ENCODE results near the gene CDC26. TPM values are rescaled to one million over a fixed set of nuclear protein-coding genes. Genes with fewer than 3 reads are reported as not detected.

Gene CDC26
- total RNA-seq, 1 donor from 2014 or later: 27.0 TPM

DNA sequence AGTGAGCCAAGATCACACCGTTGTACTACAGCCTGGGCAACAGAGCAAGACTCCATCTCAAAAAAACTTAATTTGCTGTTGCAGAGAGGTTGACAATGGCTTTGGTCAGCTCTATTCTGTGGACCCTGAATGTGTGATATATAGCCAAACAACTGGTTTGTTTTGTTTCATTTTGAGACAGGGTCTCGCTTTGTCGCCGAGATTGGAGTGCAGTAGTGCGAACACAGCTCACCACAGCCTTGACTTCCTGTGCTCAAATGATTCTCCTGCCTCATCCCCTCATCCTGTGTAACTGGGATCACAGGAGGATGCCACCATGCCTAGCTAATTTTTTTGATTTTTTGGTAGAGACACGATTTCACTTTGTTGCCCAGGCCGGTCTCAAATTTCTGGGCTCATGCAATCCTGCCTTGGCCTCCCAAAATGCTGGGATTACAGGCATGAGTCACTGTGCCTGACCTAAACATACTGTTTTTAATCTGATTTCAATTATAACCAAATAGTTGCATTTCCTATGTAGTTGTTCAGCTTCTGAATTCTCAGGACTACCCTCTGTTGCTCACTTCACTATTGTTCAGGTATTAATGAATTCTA is 18.0 kb upstream of the CDC26 start:
- TF ChIP-seq, protein P1, sequence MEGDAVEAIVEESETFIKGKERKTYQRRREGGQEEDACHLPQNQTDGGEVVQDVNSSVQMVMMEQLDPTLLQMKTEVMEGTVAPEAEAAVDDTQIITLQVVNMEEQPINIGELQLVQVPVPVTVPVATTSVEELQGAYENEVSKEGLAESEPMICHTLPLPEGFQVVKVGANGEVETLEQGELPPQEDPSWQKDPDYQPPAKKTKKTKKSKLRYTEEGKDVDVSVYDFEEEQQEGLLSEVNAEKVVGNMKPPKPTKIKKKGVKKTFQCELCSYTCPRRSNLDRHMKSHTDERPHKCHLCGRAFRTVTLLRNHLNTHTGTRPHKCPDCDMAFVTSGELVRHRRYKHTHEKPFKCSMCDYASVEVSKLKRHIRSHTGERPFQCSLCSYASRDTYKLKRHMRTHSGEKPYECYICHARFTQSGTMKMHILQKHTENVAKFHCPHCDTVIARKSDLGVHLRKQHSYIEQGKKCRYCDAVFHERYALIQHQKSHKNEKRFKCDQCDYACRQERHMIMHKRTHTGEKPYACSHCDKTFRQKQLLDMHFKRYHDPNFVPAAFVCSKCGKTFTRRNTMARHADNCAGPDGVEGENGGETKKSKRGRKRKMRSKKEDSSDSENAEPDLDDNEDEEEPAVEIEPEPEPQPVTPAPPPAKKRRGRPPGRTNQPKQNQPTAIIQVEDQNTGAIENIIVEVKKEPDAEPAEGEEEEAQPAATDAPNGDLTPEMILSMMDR (IDR thresholded peaks at IDR 0.05; ENCODE audit: unreplicated experiment): no peak
- H3K4me3 Mint-ChIP-seq (ENCODE audit: unreplicated experiment): no peak overlapping the region
- DNase-seq (ENCODE audit: low spot score): no peak
- no peaks in the 10 kb centered on the region for H3K9me3 Mint-ChIP-seq (ENCODE audit: unreplicated experiment)
- H3K4me1 Mint-ChIP-seq (ENCODE audit: unreplicated experiment): no peaks in the 10 kb centered on the region
- H3K36me3 Mint-ChIP-seq (ENCODE audit: low read depth, unreplicated experiment): peaks cover 26% of the 10 kb centered on the region
- no peak overlapping the region for H3K27ac Mint-ChIP-seq (ENCODE audit: unreplicated experiment)
- H3K27me3 Mint-ChIP-seq (ENCODE audit: unreplicated experiment): no peaks in the 10 kb centered on the region

DNA sequence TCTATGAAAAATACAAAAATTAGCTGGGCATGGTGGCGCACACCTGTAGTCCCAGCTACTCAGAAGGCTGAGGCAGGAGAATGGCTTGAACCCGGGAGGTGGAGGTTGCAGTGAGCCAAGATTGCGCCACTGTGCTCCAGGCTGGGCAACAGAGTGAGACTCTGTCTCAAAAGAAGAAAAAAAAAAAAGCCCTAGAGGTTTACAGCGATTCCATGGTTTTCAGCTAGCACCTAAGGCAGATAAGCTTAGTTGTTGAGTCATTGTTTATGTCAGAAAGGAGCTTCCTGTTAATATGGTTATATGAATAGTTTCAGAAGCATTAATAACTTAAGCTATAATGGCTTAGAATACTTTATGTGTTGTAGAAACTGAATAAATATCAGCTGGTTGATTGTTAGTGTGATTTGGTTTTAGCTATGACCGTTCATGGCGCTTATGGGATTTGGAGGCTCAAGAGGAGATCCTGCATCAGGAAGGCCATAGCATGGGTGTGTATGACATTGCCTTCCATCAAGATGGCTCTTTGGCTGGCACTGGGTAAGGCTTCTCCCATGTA is 14.8 kb upstream of the CDC26 start:
- Mint-ChIP-seq H3K9me3 (ENCODE audit: unreplicated experiment) (no peaks in the 10 kb centered on the region), H3K4me3 (ENCODE audit: unreplicated experiment) (no peak overlapping the region), H3K27me3 (ENCODE audit: unreplicated experiment) (no peaks in the 10 kb centered on the region), H3K27ac (ENCODE audit: unreplicated experiment) (no peak overlapping the region), H3K36me3 (ENCODE audit: low read depth, unreplicated experiment) (peaks cover 46% of the 10 kb centered on the region), H3K4me1 (ENCODE audit: unreplicated experiment) (no peaks in the 10 kb centered on the region)
- TF ChIP-seq, protein P1 (IDR thresholded peaks at IDR 0.05; ENCODE audit: unreplicated experiment): no peak
- DNase-seq (ENCODE audit: low spot score): no peak

DNA sequence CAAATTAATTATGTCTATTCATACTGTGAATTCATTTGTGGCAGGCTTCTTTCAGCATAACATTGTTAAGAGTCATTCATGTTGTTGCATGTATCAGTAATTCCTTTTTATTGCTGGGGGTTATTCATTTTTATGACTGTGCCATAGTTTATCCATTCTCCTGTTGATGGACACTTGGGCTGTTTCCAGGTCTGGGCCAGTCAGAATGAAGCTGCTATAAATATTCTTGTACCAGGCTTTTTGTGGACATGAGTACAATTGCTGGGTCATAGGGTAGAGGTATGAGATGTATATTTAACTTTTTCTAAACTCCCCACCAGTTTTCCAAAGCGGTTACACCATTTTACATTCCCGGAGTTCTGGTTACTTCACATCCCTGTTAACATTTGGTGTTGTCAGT is 13.7 kb upstream of the CDC26 start:
- Mint-ChIP-seq H3K4me1 (ENCODE audit: unreplicated experiment) (no peaks in the 10 kb centered on the region), H3K36me3 (ENCODE audit: low read depth, unreplicated experiment) (peaks cover 46% of the 10 kb centered on the region), H3K27me3 (ENCODE audit: unreplicated experiment) (no peaks in the 10 kb centered on the region), H3K27ac (ENCODE audit: unreplicated experiment) (no peak overlapping the region), H3K4me3 (ENCODE audit: unreplicated experiment) (no peak overlapping the region), H3K9me3 (ENCODE audit: unreplicated experiment) (no peaks in the 10 kb centered on the region)
- DNase-seq (ENCODE audit: low spot score): no peak
- TF ChIP-seq, protein P1 (IDR thresholded peaks at IDR 0.05; ENCODE audit: unreplicated experiment): no peak

DNA sequence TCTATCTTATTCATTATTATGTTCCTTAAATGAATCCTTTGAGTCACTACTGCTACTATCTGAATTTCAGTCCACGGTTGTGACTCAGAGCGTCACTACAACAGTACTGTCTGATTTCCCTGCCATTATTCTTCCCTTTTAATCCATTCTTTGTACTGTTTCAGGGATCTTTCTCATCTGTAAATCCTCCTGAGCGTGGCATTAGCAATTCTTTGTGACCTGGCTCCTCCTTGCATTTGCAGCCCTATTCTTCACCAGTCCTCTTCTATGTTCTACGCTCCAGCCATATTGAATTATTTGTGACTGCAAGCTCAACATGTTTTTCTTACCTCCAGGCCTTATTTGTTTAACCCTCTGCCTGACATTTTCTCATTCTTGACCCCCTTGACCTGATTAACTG is 6.0 kb upstream of the CDC26 start:
- Mint-ChIP-seq H3K4me1 (ENCODE audit: unreplicated experiment) (no peaks in the 10 kb centered on the region), H3K27ac (ENCODE audit: unreplicated experiment) (no peak overlapping the region), H3K4me3 (ENCODE audit: unreplicated experiment) (no peak overlapping the region), H3K27me3 (ENCODE audit: unreplicated experiment) (no peaks in the 10 kb centered on the region), H3K36me3 (ENCODE audit: low read depth, unreplicated experiment) (peaks cover 33% of the 10 kb centered on the region), H3K9me3 (ENCODE audit: unreplicated experiment) (no peaks in the 10 kb centered on the region)
- TF ChIP-seq, protein P1 (IDR thresholded peaks at IDR 0.05; ENCODE audit: unreplicated experiment): no peak
- DNase-seq (ENCODE audit: low spot score): no peak

DNA sequence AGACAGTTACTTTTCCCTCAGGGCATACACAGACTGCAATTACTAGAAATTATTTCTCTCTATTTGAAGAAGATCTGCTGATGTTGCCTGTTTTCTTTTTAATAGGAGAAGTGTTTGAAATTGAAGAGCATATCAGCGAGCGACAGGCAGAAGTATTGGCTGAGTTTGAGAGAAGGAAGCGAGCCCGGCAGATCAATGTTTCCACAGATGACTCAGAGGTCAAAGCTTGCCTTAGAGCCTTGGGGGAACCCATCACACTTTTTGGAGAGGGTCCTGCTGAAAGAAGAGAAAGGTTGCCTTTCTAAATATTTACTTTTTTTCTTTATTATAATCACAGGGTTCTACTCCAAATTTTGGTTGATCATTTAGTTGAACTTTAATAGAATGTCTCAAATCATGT is 3.5 kb upstream of the CDC26 start:
- no peaks in the 10 kb centered on the region for H3K27me3 Mint-ChIP-seq (ENCODE audit: unreplicated experiment)
- no peak overlapping the region for H3K27ac Mint-ChIP-seq (ENCODE audit: unreplicated experiment)
- H3K4me3 Mint-ChIP-seq (ENCODE audit: unreplicated experiment): no peak overlapping the region
- no peak for DNase-seq (ENCODE audit: low spot score)
- TF ChIP-seq, protein P1 (IDR thresholded peaks at IDR 0.05; ENCODE audit: unreplicated experiment): no peak
- peaks cover 30% of the 10 kb centered on the region for H3K36me3 Mint-ChIP-seq (ENCODE audit: low read depth, unreplicated experiment)
- H3K4me1 Mint-ChIP-seq (ENCODE audit: unreplicated experiment): no peaks in the 10 kb centered on the region
- H3K9me3 Mint-ChIP-seq (ENCODE audit: unreplicated experiment): no peaks in the 10 kb centered on the region
